Mesodermal cell (in vitro differentiated cells): ENCODE results near the gene LHX1.

ENCODE experiments used
- H3K27ac ChIP-seq: 2 replicates; pipeline ENCODE4 v1.7.0; 2013; ENCODE audit warnings: mild to moderate bottlenecking, low read depth, low read length, moderate library complexity; ENCODE audit not compliant: severe bottlenecking
- H3K36me3 ChIP-seq: 2 replicates; pipeline ENCODE4 v1.7.1; 2013; ENCODE audit warnings: mild to moderate bottlenecking, low read length, moderate library complexity; ENCODE audit not compliant: control insufficient read depth, insufficient read depth
- H3K4me1 ChIP-seq: one replicate; pipeline ENCODE4 v1.7.1; 2013; ENCODE audit warnings: mild to moderate bottlenecking, low read length; ENCODE audit not compliant: insufficient read depth, control insufficient read depth, poor library complexity, severe bottlenecking
- H3K4me3 ChIP-seq: 2 replicates; pipeline ENCODE4 v1.7.0; 2013; ENCODE audit warnings: low read length, control low read depth, mild to moderate bottlenecking; ENCODE audit not compliant: insufficient read depth, poor library complexity, severe bottlenecking; ENCODE audit errors: extremely low read depth
- H3K9me3 ChIP-seq: 2 replicates; pipeline ENCODE4 v1.7.1; 2013; ENCODE audit warnings: mild to moderate bottlenecking, low read length, moderate library complexity; ENCODE audit not compliant: control insufficient read depth
- WGBS, 2 experiments: methylation state at CpG; one replicate each; pipeline ENCODE4 v1.1.5; 2013; ENCODE audit warnings: missing lambda C conversion rate in 2 of 2; ENCODE audit not compliant: insufficient coverage in 2 of 2; 5-methylcytosine and 5-hydroxymethylcytosine counted together

The LHX1 gene

DNA sequence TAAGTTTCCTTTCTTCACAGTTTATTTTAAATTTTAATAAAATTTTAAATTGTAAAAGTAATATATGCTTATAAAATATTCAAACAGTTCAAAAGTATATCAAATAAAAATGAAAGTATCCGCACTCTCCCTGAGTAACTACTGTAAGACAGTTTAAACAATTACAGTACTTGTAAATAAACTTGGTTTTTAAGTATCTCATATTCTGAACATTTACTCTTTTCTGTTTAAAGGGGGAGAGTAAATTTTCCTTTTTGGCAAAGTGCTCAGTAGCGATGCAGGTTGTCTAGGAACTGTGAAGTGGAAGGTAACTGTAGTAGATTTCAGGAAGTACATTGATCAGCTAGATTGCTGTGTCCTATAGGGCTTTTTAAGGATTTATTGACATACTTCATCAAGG is 40.3 kb downstream of the LHX1 start:
- no peaks in the 10 kb centered on the region for H3K4me1 ChIP-seq
- H3K36me3 ChIP-seq, result peaks cover 5% of the 10 kb centered on the region
- H3K4me3 ChIP-seq, result no peak overlapping the region
- no peaks in the 10 kb centered on the region for H3K9me3 ChIP-seq
- WGBS, 2 experiments, result 100% methylated on average over 1 of the region's 2 CpGs; no CpG with 5 or more reads in 1 of the 2 experiments
- H3K27ac ChIP-seq, result no peak overlapping the region

DNA sequence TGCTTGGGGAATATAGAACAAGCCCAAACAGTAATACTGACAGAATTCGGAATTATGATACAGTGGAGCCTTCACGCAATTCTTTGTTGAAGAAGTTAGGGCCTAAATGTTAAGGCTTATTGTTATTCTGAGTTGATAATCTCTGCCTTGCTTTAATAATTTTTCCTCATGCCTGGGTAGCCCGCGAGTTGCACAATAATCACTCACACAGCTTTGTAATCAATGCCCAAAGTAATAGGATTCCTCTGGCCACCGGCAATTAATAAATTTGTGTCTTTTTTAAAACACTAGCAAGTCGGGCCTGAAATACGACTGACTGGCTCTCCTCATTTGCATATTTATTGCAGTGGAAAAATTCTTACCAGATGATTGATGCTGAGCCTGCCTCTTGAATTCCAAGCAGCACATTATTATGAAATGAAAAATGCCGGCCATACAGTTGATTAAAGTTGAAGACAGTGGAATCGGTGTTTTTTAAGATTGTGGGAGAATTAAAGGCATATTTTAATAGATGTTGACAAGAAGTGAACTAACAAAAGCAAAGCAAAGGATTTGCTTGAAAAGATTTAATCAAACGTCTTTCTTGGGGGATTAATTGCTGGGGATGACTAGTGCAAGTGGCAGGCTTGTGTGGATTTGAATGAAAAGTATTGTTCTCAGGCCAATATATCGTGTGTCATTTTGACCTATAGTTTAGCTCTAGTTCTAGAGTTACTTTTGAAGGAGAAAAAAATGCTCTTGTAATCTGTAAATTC is 41.7 kb downstream of the LHX1 start:
- Histone ChIP-seq H3K27ac (no peak overlapping the region), H3K36me3 (peaks cover 8% of the 10 kb centered on the region), H3K4me3 (no peak overlapping the region), H3K9me3 (no peaks in the 10 kb centered on the region), H3K4me1 (no peaks in the 10 kb centered on the region)
- 93 to 100% methylated on average over 7 to 10 of the region's 11 CpGs for WGBS, 2 experiments

DNA sequence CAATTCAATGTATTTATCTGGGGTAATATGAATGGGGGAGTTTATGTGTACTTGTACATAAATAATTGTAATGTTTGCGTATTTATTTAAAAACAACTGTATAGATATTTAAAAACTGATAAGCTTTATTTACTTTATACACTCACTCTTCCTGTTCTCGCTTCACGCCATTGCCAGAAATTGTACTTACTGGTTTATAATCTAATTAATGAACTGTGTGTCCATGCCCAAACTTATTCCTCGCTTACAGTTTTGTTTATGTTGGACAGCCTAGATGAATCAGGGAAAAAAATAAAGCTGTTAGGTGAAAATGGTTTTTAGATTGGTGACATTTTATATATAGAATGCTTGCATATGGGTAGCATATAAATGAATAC is 42.3 kb downstream of the LHX1 start:
- 100% methylated on average over 1 of the region's 4 CpGs; no CpG with 5 or more reads in 1 of the 2 experiments for WGBS, 2 experiments
- Histone ChIP-seq H3K27ac (no peak overlapping the region), H3K4me1 (no peaks in the 10 kb centered on the region), H3K4me3 (no peak overlapping the region), H3K9me3 (no peaks in the 10 kb centered on the region), H3K36me3 (peaks cover 10% of the 10 kb centered on the region)

DNA sequence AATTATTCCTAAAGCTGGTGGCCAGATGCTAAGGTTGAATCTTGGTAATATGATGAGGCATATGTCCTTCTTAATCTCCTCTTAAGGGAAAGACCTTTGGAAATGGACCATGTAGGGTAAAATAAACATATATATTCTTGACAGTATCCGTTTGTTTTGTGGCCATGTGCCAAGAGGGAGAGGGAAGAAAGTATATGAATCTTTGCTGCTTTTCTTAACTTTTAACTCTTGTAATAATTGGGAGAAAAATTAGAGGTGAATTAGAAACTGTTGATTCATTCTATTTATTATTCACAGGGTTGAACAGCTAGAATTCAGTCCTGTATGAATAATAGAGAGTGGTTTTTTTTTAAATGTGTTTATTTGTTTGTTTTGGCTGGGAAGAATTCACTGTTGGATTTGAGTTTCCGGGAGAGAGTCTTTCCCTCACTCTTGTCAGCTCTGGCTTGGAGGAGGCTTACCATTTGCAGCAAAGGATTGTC is 43.0 kb downstream of the LHX1 start:
- WGBS, 2 experiments, result 50% methylated on average over 1 of the region's 2 CpGs; no CpG with 5 or more reads in 1 of the 2 experiments
- H3K36me3 ChIP-seq, result peaks cover 10% of the 10 kb centered on the region
- H3K27ac ChIP-seq, result no peak overlapping the region
- H3K4me3 ChIP-seq, result no peak overlapping the region
- H3K4me1 ChIP-seq, result no peaks in the 10 kb centered on the region
- no peaks in the 10 kb centered on the region for H3K9me3 ChIP-seq

DNA sequence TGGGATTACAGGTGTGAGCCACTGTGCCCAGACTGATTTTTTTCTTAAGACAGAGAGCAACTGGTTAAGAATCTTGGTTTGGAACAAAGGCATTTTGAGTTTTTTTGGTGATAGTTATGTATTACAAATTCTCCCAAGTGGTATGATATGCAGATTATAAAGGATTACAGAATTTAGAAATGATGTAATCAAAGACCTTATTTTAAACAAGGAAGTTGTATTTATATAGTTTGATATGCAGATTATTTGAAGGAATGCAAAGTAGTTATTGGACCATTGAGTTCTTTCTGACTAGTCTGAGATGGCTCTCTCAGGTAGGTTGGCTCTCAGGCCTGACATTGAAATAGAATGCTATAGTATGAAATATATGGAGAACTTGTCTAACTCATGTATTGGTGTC is 46.3 kb downstream of the LHX1 start:
- Histone ChIP-seq H3K9me3 (no peaks in the 10 kb centered on the region), H3K4me3 (no peak overlapping the region), H3K36me3 (peaks cover 26% of the 10 kb centered on the region), H3K4me1 (no peaks in the 10 kb centered on the region), H3K27ac (no peak overlapping the region)

DNA sequence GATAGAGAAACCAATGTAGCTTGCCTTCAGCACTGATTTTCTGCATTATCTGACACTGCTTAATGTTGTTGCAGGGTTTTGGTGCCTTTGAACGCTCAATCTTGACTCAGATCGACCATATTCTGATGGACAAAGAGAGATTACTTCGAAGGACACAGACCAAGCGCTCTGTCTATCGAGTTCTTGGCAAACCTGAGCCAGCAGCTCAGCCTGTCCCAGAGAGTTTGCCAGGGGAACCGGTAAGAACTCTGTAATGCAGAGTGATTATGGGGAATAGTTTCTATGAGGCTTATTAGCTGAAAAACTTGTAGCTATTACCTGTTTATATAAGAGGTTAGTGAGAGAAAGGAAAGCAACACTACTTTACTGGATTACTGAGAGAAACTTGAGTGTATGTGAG is 51.9 kb downstream of the LHX1 start:
- Histone ChIP-seq H3K4me3 (no peak overlapping the region), H3K27ac (no peak overlapping the region), H3K4me1 (no peaks in the 10 kb centered on the region), H3K9me3 (no peaks in the 10 kb centered on the region), H3K36me3 (peaks cover 38% of the 10 kb centered on the region)
- WGBS, 2 experiments, result 99 to 100% methylated on average over 5 to 6 of the region's 6 CpGs

DNA sequence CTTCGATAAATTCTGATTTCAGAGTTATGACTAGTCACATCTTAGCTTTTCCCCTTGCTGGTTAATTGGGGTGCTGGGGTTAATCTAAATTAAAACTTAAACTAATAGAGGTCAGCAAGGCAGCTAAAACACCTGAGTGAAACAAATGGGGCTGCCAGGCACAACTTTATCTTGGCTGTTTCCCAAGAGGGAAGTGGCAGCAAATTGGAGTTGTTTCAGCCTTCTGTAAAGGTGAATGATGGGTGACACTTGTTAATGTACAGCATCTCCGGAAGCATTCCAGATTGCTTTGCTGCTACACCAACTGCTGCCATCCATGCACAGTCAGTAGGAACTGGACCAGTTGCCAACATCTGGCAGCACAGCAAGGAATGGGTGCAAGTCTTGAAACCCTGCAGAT is 55.4 kb downstream of the LHX1 start:
- no peaks in the 10 kb centered on the region for H3K4me1 ChIP-seq
- no peak overlapping the region for H3K27ac ChIP-seq
- peaks cover 61% of the 10 kb centered on the region for H3K36me3 ChIP-seq
- no peak overlapping the region for H3K4me3 ChIP-seq
- WGBS, 2 experiments, result 90 to 100% methylated on average over 1 of the region's 2 CpGs
- H3K9me3 ChIP-seq, result no peaks in the 10 kb centered on the region

DNA sequence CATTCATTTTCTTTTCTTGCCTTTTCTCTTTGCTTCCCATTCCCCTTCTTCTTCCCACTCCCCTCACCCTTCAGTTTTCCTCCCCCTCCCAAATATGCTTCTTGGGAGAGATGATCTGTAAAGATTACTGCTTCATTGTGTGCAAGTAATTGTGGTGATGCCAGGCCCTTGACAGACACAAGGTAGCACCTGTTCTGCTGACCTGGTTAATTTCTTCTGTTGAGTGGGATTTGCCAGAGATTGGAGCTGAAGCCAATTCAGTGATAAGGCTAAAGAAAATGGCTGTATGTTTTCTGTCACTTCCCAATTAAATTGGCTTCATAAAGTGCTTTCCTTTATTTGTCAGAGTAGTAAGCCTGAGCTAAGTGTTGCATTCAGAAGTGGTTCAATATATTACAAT is 56.0 kb downstream of the LHX1 start:
- H3K9me3 ChIP-seq, result no peaks in the 10 kb centered on the region
- no peak overlapping the region for H3K27ac ChIP-seq
- H3K36me3 ChIP-seq, result peaks cover 61% of the 10 kb centered on the region
- H3K4me1 ChIP-seq, result no peaks in the 10 kb centered on the region
- H3K4me3 ChIP-seq, result no peak overlapping the region
